GM11168 (cell line): ENCODE measurements around the gene COL25A1.

ENCODE experiments used
- in situ Hi-C: fragments of 300-500 bp; cut with MboI; formaldehyde crosslinking; loops from one replicate; pipeline ENCODE4 v1.12.0; 2022; ENCODE audit warnings: low sequenced_read_pairs; ENCODE audit not compliant: unreplicated experiment

COL25A1 gene

DNA sequence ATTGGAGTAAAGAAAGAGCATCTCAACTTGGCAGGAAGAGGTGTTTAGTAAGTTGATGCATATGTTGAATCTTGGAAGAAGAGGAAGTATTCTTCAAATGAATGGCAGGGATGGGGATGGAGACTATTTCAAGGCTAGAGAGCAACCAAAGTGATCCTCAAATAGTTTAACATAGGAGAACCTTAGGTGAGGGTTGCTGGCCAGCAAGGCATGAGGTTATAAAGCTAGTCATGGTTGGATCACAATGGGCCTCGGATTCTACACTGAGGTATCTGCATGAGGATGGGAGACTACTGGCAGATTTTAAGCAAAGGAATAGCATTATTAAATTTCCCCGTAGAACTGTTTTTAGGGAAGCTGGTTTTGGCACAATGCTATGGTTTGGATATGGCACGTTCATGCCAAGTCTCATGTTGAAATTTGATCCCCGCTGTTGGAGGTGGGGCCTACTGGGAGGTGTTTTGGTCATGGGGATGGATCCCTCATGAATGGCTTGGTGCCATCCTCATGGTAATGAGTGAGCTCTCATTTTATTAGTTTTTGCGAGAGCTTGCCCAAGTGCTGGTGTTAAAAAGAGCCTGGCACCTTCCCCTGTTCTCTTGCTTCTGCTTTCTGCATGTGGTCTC, 497.7 kb downstream of the COL25A1 start:
- in situ Hi-C loops = no loop called here

DNA sequence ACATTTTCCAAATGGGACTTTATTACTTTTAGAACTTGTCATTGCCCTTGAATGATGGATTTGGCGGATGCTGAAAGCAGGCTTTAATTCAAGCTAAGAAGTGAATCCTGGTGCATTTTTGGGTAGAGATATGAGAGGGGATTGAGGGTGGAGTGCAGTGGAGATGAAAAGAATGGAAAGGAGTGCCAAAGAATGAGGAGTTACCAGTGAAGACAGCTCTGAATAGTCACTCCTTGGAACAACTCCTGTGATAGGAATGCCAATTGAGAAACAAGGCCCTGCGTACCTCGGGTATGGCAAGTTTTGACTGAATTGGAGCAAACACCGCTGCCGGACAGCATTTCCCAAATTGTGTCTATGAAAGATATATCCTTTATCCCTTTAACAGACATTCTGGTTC, 503.2 kb downstream of the COL25A1 start:
- in situ Hi-C loops = no loop called here

DNA sequence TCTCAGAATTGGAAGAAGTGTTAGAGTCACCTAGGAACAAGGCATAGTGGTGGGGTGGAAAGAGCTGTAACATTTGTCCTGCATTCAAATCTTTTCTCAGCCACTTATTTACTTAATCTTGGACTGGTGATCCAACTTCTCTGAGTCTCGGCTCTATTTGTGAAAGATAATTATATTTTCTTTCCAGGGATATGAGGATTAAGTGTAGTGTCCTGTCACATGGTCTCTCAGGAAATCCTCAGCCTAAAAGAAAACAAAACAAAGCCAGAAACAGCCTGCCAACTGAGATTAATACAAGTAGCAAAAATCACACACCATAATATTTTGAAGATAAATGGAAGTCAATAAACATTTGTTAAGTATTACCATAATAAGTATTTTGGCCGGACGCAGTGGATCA, 506.3 kb downstream of the COL25A1 start:
- in situ Hi-C loops = no loop called here

DNA sequence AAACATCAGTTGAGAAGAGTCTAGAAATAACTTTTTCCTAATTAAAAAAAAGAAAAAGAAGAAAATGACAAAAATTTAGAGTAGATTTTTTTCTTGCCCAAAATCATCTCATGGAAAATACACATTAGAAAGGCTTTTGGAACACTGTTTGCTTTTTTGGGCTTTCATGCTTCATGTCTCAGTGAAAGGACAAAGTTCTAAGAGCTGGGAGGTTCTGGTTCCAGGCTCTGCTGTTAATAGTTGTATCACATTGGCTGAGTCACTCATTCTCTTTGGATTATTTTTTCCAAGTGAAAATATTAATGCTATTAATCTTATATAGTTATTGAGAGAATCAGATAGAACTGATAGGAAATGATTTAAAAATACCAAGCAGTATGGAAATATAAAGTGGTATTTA, 506.7 kb downstream of the COL25A1 start:
- in situ Hi-C loops = no loop called here

- in situ Hi-C loops = no loop called here
Observed at GRCh38 chr4:108794136-108794535, 508.3 kb downstream of the COL25A1 start.

GRCh38 chr4:108793415-108793814, 509.0 kb downstream of the COL25A1 start:
- in situ Hi-C loops = no loop called here

DNA sequence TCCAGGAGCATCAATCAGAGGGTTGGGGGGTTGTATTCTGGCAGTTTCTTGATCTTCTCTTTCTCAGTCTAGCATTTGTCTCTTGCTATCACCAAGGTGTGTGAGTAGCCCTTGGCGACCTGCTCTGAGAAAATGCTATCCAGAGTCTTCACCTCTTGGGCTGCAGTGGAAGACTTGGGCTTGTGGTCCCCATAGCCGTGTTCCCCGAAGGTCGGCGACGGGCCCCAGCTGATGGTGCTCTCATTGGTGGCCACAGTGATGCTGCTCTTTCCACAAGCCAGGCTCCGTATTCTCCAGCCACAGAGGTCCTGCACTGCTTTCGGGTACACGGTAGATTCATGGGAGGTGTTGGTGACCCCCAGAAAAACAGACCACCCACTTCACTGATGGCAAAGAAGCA, 513.7 kb downstream of the COL25A1 start:
- in situ Hi-C loops = no loop called here

GRCh38 chr4:108787724-108788123, 514.7 kb downstream of the COL25A1 start:
- in situ Hi-C loops = no loop called here

- in situ Hi-C loops = no loop called here
Observed at GRCh38 chr4:108787106-108787505, 515.4 kb downstream of the COL25A1 start.

DNA sequence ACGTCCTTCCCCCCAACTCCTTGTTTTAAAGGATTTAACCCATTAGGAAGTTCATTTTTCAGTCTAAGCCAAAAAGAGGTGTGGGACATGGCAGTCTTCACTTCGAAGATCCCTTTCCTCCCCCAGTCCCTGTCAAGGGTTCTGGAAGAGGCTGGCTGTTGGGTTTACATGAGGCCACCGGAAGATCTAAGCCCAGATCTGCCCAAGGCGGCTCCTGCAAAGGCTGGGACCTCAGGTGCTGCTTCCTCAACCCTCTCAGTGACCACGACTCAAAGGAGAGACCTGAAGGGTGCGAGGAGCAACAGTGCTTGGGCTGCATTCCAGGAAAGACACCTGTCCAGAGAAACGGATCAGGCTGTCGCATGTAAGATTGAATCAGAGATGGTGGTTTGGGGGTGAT, 516.1 kb downstream of the COL25A1 start:
- in situ Hi-C loops = no loop called here

GRCh38 chr4:108783665-108784463, 518.6 kb downstream of the COL25A1 start:
- in situ Hi-C loops = no loop called here

GRCh38 chr4:108779958-108780357, 522.5 kb downstream of the COL25A1 start:
- in situ Hi-C loops = no loop called here

GRCh38 chr4:108777388-108777787, 525.1 kb downstream of the COL25A1 start:
- in situ Hi-C loops = no loop called here

DNA sequence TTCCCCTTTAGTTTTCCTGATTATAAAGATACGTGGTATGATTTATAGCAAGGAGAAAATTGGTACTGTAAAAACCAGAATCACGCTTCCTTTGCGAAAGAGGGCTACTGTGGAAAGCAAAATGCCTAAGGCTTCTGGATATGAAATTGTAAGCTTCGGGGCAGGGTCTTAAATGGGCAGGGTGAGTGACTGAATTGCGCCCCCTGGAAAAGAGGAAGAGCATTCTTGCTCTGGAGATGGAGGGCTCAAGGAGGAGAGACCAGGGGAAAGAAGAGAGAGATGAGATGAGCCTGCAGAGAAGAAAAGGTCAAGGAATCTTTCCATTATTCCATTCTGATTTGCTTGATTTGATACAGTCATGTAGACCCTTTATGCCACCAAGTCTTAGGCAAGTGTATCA, 526.5 kb downstream of the COL25A1 start:
- in situ Hi-C loops = no loop called here

DNA sequence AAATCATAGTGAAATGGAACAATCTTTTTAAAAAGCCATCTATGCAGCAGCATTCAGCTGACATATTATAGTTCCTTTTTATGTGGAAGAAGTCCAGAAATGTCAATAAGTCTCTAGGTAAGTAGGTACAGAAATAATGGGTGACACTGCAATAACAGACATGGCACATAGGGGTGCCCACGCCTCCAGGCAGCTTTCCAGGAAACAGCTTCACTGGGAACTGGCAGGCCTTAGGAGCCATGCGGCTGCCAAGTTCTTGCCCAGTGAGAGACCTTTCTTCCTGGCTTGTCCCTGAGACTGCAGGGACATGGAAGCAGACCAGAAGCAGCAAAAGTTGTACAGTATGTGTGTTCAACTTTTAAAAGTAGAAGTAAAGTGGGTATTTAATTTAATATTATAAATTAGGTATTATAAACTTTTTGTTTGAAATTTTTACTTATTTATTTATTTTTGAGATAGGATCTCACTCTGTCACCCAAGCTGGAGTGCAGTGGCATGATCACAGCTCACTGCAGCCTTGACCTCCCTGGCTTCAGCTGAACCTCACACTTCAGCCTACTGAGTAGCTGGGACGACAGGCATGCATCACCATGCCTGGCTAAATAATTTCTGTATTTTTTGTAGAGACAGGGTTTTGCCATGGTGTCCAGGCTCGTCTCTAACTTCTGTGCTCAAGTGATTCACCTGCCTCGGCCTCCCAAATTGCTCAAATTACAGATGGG, 527.5 kb downstream of the COL25A1 start:
- in situ Hi-C loops = no loop called here

- in situ Hi-C loops = no loop called here
Observed at GRCh38 chr4:108772402-108772801, 530.1 kb downstream of the COL25A1 start.

DNA sequence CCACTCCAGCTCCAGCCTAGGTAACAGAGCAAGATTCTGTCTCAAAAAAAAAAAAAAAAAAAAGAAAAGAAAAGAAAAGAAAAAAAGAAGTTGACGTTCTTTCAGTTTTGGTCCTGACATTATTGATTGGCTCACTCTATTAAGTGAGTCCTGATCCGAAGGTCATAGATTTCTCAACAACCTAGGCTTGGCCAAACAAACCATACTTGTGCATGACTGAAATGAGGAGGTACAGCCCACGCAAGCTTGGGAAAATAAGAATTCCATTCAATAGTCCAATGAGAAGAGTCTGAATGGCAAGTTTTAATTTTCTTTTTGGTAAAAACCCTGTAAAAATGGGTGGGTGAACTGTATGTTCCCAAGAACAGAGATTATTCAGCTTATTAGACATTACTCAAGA, 536.4 kb downstream of the COL25A1 start:
- in situ Hi-C loops = no loop called here

GRCh38 chr4:108763986-108764385, 538.5 kb downstream of the COL25A1 start:
- in situ Hi-C loops = no loop called here

GRCh38 chr4:108763226-108763593, 539.2 kb downstream of the COL25A1 start:
- in situ Hi-C loops = no loop called here

GRCh38 chr4:108762559-108763225, 539.8 kb downstream of the COL25A1 start, which contains the start of gene ETNPPL:
Gene ETNPPL, minus strand, starts transcription at chr4:108763053. Its CDS starts 155 bp downstream, at chr4:108762898.
- in situ Hi-C loops = no loop called here
